ENCODE results near the gene LRP6.
"Not testable (repeated sequence)": the region's sequence is repeated elsewhere in the genome, so short reads cannot be mapped to it uniquely, and the experiment has no call there.

Gene LRP6

GRCh38 chr12:12178559-12178958, 88.3 kb downstream of the LRP6 start:
- DNase-seq, result no peak

GRCh38 chr12:12176402-12176801, 90.4 kb downstream of the LRP6 start:
- no peak for DNase-seq

GRCh38 chr12:12171991-12172511, 94.8 kb downstream of the LRP6 start:
- DNase-seq, result no peak

GRCh38 chr12:12167847-12168246, 99.0 kb downstream of the LRP6 start:
- DNase-seq, result no peak

GRCh38 chr12:12166751-12167150, 100.1 kb downstream of the LRP6 start:
- no peak for DNase-seq

- DNase-seq, result no peak
Observed at GRCh38 chr12:12159988-12160387, 106.9 kb downstream of the LRP6 start.

GRCh38 chr12:12158858-12159257, 108.0 kb downstream of the LRP6 start:
- no peak for DNase-seq

GRCh38 chr12:12157424-12157823, 109.4 kb downstream of the LRP6 start:
- DNase-seq, result no peak

- no peak for DNase-seq
Observed at GRCh38 chr12:12156828-12157227, 110.0 kb downstream of the LRP6 start.

- no peak for DNase-seq
Observed at GRCh38 chr12:12156116-12156515, 110.7 kb downstream of the LRP6 start.

- no peak for DNase-seq
Observed at GRCh38 chr12:12153596-12153995, 113.2 kb downstream of the LRP6 start.

- DNase-seq, result no peak
Observed at GRCh38 chr12:12147111-12147510, 119.7 kb downstream of the LRP6 start.

- not testable (repeated sequence) for DNase-seq
Observed at GRCh38 chr12:12144531-12144930, 122.3 kb downstream of the LRP6 start.

GRCh38 chr12:12141000-12141399, 125.8 kb downstream of the LRP6 start:
- no peak for DNase-seq

- DNase-seq, result no peak
Observed at GRCh38 chr12:12138203-12139154, 128.4 kb downstream of the LRP6 start.

GRCh38 chr12:12133785-12134184, 133.1 kb downstream of the LRP6 start:
- DNase-seq, result no peak

- DNase-seq, result no peak
Observed at GRCh38 chr12:12133259-12133658, 133.6 kb downstream of the LRP6 start.

GRCh38 chr12:12128670-12129069, 138.2 kb downstream of the LRP6 start:
- DNase-seq, result no peak

GRCh38 chr12:12127304-12127703, 139.5 kb downstream of the LRP6 start:
- no peak for DNase-seq

GRCh38 chr12:12126551-12126950, 140.3 kb downstream of the LRP6 start:
- no peak for DNase-seq

- DNase-seq, result no peak
Observed at GRCh38 chr12:12123036-12123604, 143.7 kb downstream of the LRP6 start.

- no peak for DNase-seq
Observed at GRCh38 chr12:12121061-12121460, 145.8 kb downstream of the LRP6 start.

GRCh38 chr12:12116677-12117076, 150.2 kb downstream of the LRP6 start:
- no peak for DNase-seq

- DNase-seq, result no peak
Observed at GRCh38 chr12:12115514-12115913, 151.3 kb downstream of the LRP6 start.

Data from CD4-positive, alpha-beta T cell treated with Interleukin-17A for 4 hours (primary cell).